GM19351 (cell line): Measurements from ENCODE around the gene GDF11.

Source experiments
- ATAC-seq: cut with Tn5 transposase; IDR thresholded peaks from one replicate; pipeline ENCODE4 v1.9.1; 2021; ENCODE audit warnings: mild to moderate bottlenecking, moderate library complexity; ENCODE audit not compliant: unreplicated experiment

Gene GDF11

DNA sequence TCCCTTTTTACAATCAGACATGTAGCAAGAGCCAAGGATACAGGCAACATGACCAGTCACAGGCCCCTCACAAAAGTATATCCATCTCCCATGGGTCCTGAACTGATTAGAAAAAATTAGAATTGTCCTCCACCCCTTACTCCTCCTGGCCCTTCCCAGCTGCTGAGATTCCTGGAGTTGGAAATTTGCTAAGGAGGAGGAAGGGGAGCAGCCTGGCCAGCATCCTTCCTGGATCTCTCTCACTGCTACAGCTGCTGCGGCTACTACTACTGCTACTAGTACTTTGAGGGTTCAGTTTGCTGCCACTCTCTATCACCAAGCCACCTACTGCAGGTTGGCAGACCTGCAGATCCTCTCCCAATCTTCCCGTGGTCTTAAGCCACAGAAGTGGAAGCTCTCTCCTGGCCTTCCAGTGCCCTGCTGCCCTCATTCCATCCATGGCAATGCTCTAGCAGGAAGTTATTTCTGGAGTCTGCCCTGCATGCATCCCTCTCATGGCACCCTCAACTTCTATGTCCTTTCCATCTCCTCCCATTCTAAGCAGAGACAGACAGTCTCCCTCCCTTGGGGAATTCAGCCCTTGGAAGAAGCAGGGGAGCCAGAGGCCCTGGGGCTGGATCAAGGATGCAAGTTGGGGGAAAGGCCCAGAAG is 36.2 kb upstream of the GDF11 start:
- ATAC-seq: no peak

DNA sequence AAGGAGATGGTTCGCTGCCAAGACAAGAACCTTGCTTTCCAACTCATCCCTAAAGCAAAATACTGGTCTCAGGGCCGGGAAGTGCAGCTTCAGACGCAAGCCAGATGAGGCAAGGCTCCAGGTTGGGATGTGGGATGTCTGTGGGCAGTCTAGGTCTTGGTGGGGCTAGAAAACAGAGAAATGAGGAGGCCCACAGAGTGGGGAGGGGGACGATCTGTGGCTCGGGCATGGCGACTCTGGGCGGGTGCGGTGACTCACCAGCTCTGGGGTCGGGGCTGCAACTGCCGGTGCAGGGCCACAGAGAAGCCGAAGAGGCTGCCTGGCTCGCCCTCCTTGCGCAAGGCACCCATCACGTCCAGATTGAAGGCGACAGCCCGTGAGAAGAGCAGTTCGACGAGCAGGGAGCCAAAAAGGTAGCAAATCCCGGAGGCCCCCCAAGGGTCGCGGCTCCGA is 35.7 kb upstream of the GDF11 start:
- no peak for ATAC-seq

- ATAC-seq: peak; percentile 74
Measured at GRCh38 chr12:55707841-55708694, 34.9 kb upstream of the GDF11 start, which contains the start of gene ITGA7. Gene ITGA7, minus strand, starts transcription at chr12:55707904. Its CDS starts 222 bp downstream, at chr12:55707682.

DNA sequence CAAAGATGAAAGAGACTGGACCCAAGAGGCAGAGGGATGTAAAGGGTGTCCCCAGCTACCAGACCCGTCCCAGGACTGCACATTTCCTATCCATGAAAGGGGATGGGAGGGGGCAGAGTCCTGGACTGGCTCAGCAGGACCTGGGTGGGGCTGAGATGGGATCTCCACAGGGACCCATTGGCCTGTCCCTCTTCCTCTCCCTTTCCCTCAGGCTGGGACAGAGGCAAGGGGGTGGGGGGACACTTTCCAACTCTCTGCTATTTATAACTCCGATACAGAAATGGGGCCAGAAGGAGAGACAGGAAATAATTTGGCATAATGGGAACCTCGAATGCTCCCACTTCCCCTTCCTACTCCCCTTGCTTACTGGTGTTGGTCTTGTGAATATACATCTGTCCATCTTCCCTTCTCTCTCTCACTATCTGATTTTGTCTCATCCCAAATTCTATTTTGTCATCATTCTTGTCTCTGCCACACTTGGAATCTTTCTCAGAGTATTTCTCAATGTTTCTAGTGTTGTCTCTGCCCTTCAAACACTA is 34.2 kb upstream of the GDF11 start:
- ATAC-seq: no peak

DNA sequence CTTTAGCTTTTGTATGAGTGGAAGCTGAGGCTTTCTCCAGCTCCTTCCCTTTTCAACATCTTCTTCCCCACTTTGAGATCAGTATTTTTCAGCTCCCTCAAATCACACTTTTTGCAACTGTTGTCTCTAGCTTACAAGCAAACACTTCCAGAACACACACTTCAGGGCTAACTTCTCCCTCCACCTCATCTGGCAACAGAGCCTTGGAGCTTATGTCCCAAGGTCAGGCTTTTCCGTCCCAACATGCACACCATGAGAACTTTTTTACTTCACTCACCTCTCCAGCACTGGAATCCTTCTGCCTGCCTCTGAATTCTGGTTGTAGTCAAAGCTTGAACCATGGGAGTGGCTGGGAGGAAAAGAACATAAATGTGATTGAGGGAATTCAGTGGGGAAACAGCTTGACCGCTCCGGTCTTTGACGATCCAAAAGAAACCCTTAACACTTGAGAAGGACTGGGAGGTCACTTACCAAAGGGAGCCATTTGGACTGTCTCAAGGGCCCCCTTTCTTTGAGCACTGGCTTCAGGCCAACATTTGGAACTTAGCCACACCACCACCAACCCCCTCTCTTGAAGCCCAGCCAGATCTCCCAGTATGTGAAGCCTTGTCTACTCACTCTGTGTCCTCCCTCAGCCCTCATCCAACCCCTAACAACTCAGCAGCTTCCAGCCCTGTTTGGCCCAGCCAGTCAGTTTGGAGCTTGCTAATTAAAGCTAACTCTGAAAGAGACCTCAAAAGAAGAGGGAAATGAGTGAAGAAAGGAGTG is 31.0 kb upstream of the GDF11 start:
- no peak for ATAC-seq

DNA sequence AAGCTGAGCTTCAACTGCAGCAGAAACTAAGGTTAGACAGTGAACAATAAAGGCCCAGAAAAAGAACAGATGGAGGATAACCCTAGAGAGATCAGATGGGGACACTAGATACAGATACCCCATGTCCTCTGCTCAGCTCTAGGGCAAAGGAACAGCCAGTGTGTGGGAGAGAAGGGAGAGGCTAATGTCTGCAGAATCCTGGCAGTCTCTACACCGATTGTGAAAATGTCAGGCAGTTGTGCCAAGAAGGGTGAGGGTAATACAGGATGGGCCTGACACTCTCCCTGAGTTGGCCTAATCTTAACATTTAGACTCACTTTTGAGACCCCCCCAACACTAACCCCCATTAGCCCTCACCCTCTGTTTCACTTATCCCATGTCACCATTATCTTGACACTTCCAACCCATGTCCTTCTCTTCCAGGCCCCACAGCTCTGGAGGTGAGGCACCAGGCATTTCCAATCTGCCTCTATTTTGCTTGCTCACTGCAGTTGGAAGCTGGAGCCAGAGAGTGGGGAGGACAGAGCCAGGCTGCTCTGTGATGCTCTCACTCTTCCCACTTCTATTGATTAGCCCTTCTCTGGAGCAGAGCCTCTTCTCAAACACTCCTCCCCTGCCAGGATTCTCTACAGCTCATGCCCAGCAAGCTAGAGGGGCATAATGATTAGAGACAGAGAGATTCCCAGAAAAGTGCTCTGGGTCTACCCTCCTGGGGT is 30.1 kb upstream of the GDF11 start:
- no peak for ATAC-seq

DNA sequence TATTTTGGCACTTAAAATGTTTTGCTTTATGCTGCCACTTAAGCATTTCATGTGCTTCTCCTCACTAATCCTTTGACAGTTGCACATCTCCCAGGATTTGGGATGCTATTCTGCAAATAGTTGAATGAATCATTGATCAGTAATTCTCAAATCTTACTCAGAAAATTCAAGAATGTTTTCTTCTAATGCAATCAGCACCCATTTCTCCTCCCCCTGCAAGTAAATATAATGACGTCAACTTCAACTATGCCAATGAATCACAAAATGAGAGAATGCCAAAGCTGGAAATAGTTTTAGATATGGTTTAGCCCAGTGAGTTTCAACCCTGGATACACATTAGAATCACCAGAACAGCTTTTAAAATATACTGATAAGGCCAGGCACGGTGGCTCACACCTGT is 29.2 kb upstream of the GDF11 start:
- ATAC-seq: no peak

DNA sequence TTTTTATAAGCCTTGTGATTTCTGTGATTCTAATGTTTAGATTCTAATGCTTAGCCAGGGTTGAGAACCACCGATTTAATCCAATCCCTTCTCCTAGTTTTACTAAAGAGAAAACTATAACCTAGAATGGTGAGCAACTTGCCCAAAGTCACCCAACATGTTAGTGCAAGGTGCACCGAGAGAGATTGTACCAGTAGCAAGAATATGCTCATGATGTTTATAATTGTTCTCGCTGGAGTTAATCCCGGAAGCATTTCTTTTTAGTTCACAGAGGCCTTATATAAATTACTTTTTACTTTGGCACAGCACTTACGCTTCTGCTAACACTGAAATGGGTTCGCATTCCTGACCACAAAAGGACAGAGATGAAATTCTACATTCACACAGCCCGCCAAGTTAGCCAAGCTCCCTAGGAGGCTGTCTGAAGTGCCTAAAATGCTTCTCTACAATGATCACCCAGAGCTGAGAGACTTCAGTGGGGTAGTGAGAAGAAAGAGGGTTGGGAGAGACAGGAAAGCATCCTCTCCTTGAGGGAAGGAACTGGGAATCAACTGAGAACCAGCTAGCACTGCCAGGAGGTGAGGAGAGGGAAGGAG is 27.7 kb upstream of the GDF11 start:
- no peak for ATAC-seq

DNA sequence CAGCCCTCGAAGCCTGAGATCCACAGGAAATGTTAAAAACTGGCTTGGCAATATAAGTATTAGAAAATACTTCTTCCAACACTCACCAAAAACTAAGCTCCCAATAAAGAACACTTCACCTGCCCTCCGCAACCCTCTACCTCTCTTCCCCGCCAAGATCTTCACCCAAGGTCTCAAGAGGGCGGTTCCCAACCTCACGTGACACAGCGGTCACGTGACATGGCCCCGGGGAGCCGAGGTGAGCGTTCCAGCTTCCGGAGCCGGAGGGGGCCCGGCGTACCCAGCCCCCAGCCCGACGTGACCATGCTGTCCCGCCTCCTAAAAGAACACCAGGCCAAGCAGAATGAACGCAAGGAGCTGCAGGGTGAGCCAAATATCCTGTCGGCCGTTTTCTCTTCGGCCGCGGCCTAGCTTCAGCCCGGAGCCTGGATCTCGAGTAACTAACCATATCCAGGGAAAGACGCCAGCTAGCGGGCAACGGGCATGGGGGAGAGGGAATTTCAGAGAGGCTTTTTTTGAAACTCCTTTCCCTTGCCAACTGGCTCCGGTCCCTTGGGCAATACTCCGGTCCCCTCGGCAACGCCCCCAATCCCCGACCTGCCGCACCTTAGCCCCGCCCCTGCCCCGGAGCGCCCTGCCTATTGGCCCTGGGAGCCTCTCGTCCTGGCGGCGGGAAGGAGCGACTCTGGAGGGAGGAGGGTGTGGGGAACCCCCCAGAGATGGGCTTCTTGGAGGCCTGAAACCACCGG is 26.9 kb upstream of the GDF11 start, which contains the start of gene BLOC1S1:
TSS of gene BLOC1S1 (plus strand) at position 214 of the 749 bp plus-strand sequence. CDS start at position 220, 6 bp downstream.
- ATAC-seq: peak; percentile 82

- no peak for ATAC-seq
Measured at GRCh38 chr12:55716582-55716957, 26.4 kb upstream of the GDF11 start.

DNA sequence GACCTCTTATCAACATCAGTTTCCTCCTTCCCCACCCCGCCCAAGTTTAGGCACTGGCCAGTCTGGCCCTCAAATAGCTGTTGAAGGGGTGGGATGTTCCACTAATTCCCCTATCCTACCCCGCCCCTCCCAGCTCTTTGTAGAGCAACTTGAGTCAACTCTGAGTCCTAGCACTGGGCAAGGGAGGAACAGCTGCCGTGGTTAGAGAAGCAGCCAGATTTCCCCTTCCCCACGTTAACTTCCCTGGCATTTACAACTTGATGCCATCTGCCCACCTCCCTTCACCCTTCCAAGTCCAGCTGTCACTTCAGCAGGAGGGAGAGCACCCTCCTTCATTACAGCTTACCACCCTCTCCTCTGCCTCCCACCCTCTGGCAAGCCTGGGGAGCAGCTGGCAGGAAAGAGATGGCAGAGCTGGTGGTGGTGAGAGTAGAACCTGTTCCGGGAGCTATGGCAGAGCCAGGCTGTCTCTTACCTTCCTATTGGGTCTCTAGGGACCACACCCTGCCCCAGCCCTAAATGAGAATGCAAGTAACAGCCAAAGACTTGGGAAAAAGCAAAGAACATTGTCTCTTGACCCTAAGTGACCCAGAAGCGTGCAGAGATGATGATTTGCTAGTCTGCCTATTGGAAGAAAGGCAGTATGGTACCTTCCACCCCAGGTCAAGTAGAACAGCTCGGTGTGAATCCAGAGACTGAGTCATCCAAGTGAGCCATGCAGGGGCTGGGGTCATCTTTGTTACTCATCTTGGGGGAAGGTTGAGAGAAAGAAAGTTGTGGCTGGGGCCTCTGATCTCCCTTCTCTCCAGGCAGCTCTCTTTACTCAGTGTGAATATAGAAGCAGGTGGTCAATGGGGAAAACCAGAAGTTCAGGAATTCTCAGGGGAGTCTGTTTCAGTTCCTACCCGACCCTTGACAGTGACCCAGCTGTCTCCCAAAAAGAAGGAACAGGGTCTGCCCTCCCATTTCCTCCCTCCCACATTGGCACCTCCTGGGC is 25.6 kb upstream of the GDF11 start:
- ATAC-seq: peak; percentile 27

DNA sequence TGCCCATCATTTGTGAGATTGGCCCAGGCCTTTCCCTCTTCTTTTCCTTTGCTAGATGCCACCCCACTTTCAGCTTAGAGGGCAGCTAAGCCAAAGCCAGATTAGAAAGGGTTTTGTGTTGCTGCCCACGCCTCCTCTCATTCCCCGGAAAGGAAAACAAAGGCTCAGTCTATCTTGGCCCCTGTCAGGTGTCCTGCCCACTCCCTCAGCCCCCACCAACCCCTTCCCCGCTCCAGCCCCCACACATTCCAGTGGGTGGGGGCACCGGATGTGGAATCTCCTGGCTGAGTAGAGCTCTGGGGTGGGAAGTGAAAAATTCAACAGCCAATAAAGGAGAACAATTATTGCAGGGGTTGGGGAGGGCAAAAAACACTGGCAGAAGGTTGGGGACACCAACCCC is 24.9 kb upstream of the GDF11 start:
- ATAC-seq: no peak

GRCh38 chr12:55718624-55719275 is 24.2 kb upstream of the GDF11 start:
- no peak for ATAC-seq

- no peak for ATAC-seq
Measured at GRCh38 chr12:55719371-55719770, 23.6 kb upstream of the GDF11 start.

DNA sequence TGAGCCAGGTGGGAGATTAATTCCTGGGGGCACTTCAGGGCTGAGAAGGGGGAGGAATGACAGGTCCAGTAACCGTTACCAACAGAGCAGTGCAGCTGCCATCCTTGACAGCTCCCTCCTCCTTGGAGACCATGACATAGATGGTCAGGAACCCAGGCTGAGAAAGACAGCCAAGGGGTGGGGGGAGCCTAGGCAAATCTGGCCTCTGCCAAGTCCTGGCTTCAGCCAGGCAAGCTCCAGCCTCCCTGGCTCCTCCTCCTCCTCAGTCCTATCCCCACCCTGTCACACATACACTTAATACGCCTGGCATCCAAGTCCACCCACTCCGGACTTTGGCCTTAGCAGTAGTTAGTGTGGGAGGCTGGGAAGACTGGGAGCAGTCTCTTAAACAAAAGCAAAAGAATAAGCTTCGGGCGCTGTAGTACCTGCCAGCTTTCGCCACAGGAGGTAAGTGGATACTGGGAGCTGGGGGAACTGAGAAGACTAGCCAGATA is 22.8 kb upstream of the GDF11 start, which contains the start of gene RDH5:
TSS of gene RDH5 (plus strand) at position 323 of the 494 bp plus-strand sequence. CDS start 792 bp downstream, outside the sequence.
- ATAC-seq: no peak

GRCh38 chr12:55720894-55721444 is 22.0 kb upstream of the GDF11 start:
- ATAC-seq: no peak
